Hepatocyte (in vitro differentiated cells): ENCODE measurements around the gene ATP6V1B1.

ENCODE experiments used
- EZH2phosphoT487 ChIP-seq: fragments of 200-600 bp; sonication (generic); IDR thresholded peaks from one replicate; pipeline ENCODE4 v1.6.1; 2018; ENCODE audit warnings: antibody characterized with exemption, mild to moderate bottlenecking, low read depth, moderate library complexity; ENCODE audit not compliant: unreplicated experiment, severe bottlenecking
- TF ChIP-seq, protein P1 (sequence below): fragments of 200-600 bp; sonication (generic); IDR thresholded peaks from 2 replicates; pipeline ENCODE4 v1.5.1; 2016; ENCODE audit warnings: antibody characterized with exemption, mild to moderate bottlenecking; ENCODE audit not compliant: poor library complexity

DNA sequence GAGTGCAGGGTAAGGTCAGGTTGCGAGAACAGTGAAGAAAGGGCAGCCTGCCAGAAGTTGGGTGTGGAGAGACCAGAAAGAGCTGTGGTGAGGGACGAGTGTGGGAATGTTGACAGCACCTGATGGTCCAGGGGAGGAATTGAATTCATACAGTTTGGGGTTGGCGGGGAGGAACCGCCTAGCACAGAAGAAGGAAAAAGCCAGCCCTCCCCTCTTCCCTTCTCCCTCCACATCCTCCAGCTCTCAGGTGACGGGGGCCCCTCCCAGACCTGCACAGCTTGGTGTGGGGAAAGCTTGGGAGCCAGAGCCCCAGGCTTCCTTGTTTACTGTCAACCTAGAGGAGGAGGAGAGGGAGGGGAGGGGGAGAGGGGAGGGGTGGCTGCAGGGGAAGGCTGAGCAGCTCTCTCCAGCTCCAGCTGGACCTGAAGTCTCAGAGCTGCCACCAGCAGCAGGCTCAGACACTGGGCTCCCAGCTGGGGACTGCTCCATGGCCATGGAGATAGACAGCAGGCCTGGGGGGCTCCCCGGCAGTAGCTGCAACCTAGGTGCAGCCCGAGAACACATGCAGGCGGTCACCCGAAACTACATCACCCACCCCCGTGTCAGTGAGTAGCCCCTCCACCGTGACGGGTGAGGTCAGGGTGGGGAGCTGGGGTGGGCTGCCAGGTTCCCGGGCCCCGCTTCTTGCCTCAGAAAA lies at the start of gene ATP6V1B1:
- TF ChIP-seq, protein P1, sequence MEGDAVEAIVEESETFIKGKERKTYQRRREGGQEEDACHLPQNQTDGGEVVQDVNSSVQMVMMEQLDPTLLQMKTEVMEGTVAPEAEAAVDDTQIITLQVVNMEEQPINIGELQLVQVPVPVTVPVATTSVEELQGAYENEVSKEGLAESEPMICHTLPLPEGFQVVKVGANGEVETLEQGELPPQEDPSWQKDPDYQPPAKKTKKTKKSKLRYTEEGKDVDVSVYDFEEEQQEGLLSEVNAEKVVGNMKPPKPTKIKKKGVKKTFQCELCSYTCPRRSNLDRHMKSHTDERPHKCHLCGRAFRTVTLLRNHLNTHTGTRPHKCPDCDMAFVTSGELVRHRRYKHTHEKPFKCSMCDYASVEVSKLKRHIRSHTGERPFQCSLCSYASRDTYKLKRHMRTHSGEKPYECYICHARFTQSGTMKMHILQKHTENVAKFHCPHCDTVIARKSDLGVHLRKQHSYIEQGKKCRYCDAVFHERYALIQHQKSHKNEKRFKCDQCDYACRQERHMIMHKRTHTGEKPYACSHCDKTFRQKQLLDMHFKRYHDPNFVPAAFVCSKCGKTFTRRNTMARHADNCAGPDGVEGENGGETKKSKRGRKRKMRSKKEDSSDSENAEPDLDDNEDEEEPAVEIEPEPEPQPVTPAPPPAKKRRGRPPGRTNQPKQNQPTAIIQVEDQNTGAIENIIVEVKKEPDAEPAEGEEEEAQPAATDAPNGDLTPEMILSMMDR = no peak
- TF ChIP-seq EZH2phosphoT487 = no peak
